GM18526 (cell line): Measurements from ENCODE around the gene HTR3E.

Source experiments
- POLR2A ChIP-seq: IDR thresholded peaks from 3 replicates; pipeline ENCODE4 v1.6.1; 2011; ENCODE audit not compliant: insufficient read length; ENCODE audit errors: extremely low read depth

Gene HTR3E

DNA sequence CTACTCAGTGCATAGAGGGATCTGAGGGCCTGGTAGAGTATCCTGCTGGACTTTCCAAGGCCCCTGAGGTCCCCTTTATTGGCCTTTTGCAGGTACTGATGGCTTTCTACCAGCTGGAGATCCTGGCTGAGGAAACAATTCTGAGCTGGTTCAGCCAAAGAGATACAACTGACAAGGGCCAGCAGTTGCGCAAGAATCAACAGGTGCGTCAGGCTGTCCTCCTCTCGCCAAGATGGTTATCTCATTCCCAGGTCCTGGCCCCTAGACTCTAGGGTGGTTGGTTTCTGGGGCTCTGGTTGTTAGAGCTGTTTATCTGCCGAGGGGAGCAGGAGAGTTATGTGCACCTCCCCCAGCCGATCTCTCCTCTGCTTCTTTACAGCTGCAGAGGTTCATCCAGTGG lies 47.6 kb downstream of the HTR3E start:
- no peak for TF ChIP-seq POLR2A

DNA sequence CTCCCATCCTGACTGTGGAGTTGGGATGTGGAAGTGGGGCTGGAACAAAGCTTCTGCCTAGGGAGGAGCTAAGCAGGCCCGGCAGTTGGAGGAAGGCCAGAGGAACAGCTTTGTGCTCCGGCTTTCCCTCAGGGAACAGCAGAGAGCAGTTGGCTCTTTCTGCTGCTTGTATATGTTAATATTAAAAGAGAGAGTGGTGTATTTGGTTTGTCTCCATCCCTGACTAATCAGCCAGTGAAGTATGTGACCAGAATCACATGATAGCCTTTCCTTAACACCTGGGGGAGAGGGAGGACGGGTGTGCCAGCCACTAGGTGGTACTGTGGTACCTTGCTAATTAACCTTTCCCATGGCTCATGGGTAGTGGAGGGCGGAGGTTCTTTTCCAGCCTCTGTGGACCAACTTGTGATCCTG lies 48.3 kb downstream of the HTR3E start:
- no peak for TF ChIP-seq POLR2A

DNA sequence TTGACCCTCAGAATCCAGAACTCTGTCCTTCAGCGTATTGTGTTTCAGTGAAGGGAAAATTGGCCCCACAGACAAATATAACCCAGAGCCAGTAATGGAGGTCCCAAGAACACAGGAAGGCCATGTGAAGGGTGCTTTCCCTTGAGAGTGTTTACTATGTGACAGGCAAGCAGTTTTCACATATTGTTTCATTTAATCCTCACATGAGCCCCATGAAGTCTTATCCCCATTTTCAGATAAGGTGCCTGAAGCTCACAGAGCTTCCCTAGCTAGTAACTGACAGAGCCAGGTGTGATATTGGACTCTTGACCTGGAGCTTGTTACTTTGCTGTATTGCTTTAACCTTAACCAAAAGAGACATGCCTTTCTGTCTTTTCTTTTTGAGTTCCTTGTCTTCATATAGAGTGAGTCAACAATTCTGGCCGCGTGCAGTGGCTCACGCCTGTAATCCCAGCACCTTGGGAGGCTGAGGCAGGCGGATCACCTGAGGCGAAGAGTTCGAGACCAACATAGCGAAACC lies 48.9 kb downstream of the HTR3E start:
- TF ChIP-seq POLR2A, result no peak

DNA sequence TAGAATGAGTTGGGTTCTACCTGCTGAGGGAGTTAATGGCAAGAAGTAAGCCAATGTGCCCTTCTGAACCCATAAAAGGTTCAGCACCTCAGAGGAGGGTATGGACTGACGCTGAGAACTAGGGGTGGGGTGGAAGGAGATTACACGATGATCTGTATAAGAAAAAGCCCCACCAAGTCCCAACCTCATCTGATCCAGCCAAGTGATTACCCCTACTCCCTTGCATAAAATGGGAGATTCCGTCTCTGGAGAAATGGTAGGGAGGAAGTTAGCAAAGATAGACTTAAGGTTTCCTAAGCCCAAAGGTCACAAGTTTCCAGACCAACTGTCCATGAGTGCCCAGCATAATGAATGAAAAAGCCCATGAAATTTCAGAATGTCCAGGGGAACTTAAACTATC lies 51.2 kb downstream of the HTR3E start:
- no peak for TF ChIP-seq POLR2A

DNA sequence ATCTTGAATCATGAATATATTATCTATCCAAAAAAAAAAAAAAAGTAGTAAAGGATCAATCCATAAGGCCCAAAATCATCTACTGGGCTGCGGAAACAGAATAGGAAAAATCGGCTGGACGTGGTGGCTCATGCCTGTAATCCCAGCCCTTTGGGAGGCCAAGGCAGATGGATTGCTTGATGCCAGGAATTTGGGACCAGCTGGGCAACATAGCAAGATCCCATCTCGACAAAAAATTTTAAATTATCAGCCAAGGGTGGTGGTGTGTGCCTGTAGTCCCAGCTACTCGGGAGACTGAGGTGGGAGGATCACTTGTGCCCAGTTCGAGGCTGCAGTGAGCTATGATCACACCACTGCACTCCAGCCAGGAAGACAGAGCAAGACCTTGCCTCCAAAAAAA lies 52.3 kb downstream of the HTR3E start:
- no peak for TF ChIP-seq POLR2A

DNA sequence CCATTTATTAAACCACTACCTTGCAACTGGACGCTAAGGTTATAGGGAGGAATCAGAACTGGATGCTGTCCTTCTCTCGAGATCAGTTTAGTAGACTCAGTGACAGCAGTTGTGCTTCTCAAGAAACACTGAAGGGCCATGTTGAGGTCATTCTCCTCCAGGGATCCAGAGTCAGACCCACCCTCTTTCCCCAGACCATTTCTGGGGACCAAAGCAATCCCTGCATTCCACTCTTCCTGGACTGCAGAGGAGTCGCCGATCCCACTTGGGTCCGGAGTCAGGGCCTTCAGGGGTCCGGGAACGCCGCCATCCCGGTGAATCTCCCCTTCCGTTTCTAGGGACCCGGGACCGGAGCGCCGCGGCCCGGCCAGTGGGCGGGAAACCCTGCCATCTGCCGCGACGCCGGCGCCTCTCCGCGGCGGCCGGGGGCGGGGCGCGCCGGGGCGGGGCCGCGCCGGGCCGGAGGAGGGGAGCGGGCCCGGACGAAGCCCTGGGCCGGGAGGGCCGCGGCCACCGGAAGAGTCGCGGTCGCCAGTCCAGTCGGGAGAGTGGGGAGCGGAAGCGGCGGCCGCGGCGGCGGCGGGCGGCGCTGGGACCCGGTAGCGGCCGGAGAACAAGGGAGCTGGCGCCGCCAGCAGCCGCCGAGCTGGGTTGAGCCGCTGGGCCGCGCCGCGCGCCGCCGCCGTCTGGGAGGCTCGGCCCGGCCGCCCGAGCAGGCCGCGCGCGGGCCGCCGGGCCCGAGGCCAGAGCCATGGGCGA lies 58.2 kb downstream of the HTR3E start, which contains the start of gene DVL3:
Gene DVL3, plus strand, starts transcription at position 493 of the 759 bp plus-strand sequence. Its CDS starts 259 bp downstream, at position 752.
- peak; percentile 31 for TF ChIP-seq POLR2A

DNA sequence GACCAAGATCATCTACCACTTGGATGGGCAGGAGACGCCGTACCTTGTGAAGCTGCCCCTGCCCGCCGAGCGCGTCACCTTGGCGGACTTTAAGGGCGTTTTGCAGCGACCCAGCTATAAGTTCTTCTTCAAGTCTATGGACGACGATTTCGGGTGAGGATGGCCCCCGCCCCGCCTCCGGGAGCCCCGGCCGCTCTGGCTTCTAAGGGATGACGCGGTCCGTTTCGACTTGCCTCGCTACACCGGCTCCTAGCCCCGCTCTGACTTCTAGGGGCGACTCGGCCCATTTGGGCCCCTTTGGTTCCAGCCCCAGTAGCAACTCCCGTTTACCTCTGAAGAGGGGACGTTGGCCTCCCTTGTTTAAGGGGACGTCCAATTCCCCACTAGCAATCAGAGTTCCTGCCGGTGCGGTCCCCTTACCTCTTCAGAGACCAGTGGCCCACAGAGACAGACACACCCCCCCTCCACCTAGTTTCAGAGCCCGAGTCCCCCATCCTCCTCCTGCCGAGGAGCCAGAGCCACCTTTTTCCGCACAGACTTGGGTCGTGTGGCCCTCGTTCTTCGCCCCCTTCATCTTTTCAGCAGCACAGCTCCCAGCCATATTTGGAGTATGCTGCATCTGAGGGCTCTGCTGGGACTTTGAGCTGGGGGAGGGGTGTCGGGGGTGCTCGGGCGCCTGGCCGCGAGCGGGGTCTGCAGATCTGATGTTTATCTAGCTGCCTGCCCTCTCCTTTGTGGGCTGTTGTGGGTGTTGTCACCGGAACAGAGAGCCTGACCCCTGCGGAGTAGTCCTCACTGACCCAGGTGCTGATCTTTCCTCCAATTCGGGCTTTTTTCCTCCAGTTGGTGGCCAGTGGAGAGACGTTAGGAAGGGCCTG lies 59.0 kb downstream of the HTR3E start:
- peak; percentile 0 for TF ChIP-seq POLR2A

DNA sequence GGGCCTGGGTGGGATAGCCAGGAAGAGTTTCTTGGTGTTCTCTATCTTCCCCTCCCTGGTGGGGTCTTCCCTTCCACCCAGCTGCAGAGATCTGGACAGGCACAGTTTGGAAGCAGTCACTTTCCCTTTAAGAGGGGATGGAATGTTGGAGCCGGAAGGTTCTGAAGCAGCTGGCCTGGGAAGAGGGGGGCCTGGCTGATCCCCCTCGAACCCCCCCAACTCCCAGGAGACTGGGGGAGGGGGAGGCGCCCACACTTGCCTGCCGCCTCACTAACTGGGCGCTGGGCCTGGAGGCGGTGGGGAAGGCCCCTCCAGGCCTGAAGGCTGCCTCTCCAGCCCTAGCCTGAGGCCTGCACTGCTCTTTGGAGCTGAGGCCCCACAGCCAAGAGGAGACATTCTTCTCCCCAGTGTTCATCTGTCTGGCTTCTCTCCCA lies 59.7 kb downstream of the HTR3E start:
- no peak for TF ChIP-seq POLR2A
